CD1c-positive myeloid dendritic cell (primary cell): Measurements from ENCODE around the gene PPP1R37.
"Not testable (repeated sequence)": the region's sequence is repeated elsewhere in the genome, so short reads cannot be mapped to it uniquely, and the experiment has no call there.

Experiments used
- DNase-seq: peaks from one replicate; pipeline ENCODE4 v3.0.0-alpha.2; 2016; ENCODE audit errors: extremely low spot score

Gene PPP1R37

GRCh38 chr19:45095496-45096413 lies 2.8 kb downstream of the PPP1R37 start:
- no peak for DNase-seq

- DNase-seq, result no peak
Observed at GRCh38 chr19:45096700-45097099, 3.7 kb downstream of the PPP1R37 start.

GRCh38 chr19:45097450-45097775 lies 4.4 kb downstream of the PPP1R37 start:
- DNase-seq, result no peak

- DNase-seq, result peak; percentile 69
Observed at GRCh38 chr19:45097776-45098520, 5.0 kb downstream of the PPP1R37 start.

GRCh38 chr19:45098521-45099466 lies 5.8 kb downstream of the PPP1R37 start:
- DNase-seq, result no peak

- DNase-seq, result no peak
Observed at GRCh38 chr19:45099467-45100191, 6.7 kb downstream of the PPP1R37 start.

GRCh38 chr19:45100201-45100600 lies 7.2 kb downstream of the PPP1R37 start:
- no peak for DNase-seq

GRCh38 chr19:45100846-45101252 lies 7.9 kb downstream of the PPP1R37 start:
- no peak for DNase-seq

GRCh38 chr19:45101806-45102205 lies 8.8 kb downstream of the PPP1R37 start:
- no peak for DNase-seq

GRCh38 chr19:45102481-45102880 lies 9.5 kb downstream of the PPP1R37 start:
- DNase-seq, result no peak

GRCh38 chr19:45103156-45103507 lies 10.2 kb downstream of the PPP1R37 start:
- DNase-seq, result no peak

GRCh38 chr19:45103508-45104319 lies 10.7 kb downstream of the PPP1R37 start:
- DNase-seq, result no peak

GRCh38 chr19:45104658-45105349 lies 11.8 kb downstream of the PPP1R37 start:
- no peak for DNase-seq

GRCh38 chr19:45106363-45106762 lies 13.4 kb downstream of the PPP1R37 start:
- DNase-seq, result not testable (repeated sequence)

GRCh38 chr19:45107621-45108150 lies 14.7 kb downstream of the PPP1R37 start:
- no peak for DNase-seq

GRCh38 chr19:45110851-45111266 lies 17.9 kb downstream of the PPP1R37 start:
- peak; percentile 38 for DNase-seq

GRCh38 chr19:45112111-45112827 lies 19.3 kb downstream of the PPP1R37 start:
- no peak for DNase-seq

- DNase-seq, result no peak
Observed at GRCh38 chr19:45113628-45114027, 20.6 kb downstream of the PPP1R37 start.

GRCh38 chr19:45114116-45114515 lies 21.1 kb downstream of the PPP1R37 start:
- no peak for DNase-seq
